Thyroid gland (tissue), 4 donors: ENCODE data around the gene NFE2L2. TPM values are rescaled to one million over a fixed set of nuclear protein-coding genes. Genes with fewer than 3 reads are reported as not detected.
A peak's percentile ranks its signal among the peaks of the same experiment; 100 is the strongest.

Experiments used
- DNase-seq, 2 donors: peaks; one replicate each; pipeline ENCODE4 v3.0.0-alpha.2; 2019
- H3K27ac ChIP-seq, 3 donors: fragments of 200-600 bp; sonication (generic); 1 replicate in 2 of 3; 2 replicates in 1 of 3; pipeline ENCODE4 v1.5.1; 2016 to 2019; ENCODE audit warnings: mild to moderate bottlenecking in 1 of 3, moderate library complexity in 1 of 3
- H3K27me3 ChIP-seq: fragments of 200-600 bp; sonication (generic); one replicate; pipeline ENCODE4 v1.5.1; 2019
- H3K36me3 ChIP-seq, 2 donors: fragments of 200-600 bp; sonication (generic); one replicate each; pipeline ENCODE4 v1.5.1; 2016 to 2019
- H3K4me1 ChIP-seq, 2 donors: fragments of 200-600 bp; sonication (generic); one replicate each; pipeline ENCODE4 v1.5.1; 2017 to 2019
- H3K4me3 ChIP-seq, 3 donors: fragments of 200-600 bp; sonication (generic); replicated peaks in 1 of 3; 1 replicate in 2 of 3; 2 replicates in 1 of 3; pipeline ENCODE4 v1.5.1; 2016; ENCODE audit warnings: mild to moderate bottlenecking in 1 of 3
- H3K9me3 ChIP-seq: fragments of 200-600 bp; sonication (generic); one replicate; pipeline ENCODE4 v1.5.1; 2017
- CTCF ChIP-seq, 6 experiments: fragments of 200-600 bp in 3 of 6; fragments of 450-650 bp in 3 of 6; sonication (generic) in 3 of 6; IDR thresholded peaks; one replicate each; pipeline ENCODE4 v1.5.1; 2016 to 2019; ENCODE audit warnings: antibody characterized with exemption in 6 of 6, mild to moderate bottlenecking in 2 of 6, inconsistent platforms in 1 of 6, moderate library complexity in 1 of 6
- POLR2A ChIP-seq, 2 donors: fragments of 450-650 bp; IDR thresholded peaks; one replicate each; pipeline ENCODE4 v1.6.1; 2017; ENCODE audit warnings: antibody characterized with exemption in 2 of 2, mild to moderate bottlenecking in 2 of 2, moderate library complexity in 1 of 2
- WGBS, 2 donors: methylation state at CpG; one replicate each; pipeline ENCODE4 v1.1.5; 2017; 5-methylcytosine and 5-hydroxymethylcytosine counted together
- intact Hi-C: fragments of 100-400 bp; cut with DNase I; formaldehyde crosslinking; loops from one replicate; pipeline ENCODE4 v1.15.1; 2023
- total RNA-seq, 4 donors: library from RNA; depleted of rRNA; stranded (reverse); fragments of >200 nt; gene quantifications; one replicate each; pipeline ENCODE4 v1.2.3, GENCODE V29; 2016

NFE2L2 gene
- total RNA-seq, 4 donors from 2014 or later, result 139 to 157 (median 144) TPM

GRCh38 chr2:177281400-177282180 is 17.1 kb upstream of the NFE2L2 start:
- H3K36me3 ChIP-seq, result no peaks in the 10 kb centered on the region
- peaks cover 0 to 7% of the 10 kb centered on the region in 2 donors for H3K4me1 ChIP-seq
- intact Hi-C loops, result no loop called here
- WGBS, 2 donors, result 94 to 95% methylated on average over 6 of the region's 6 CpGs
- DNase-seq, result no peak
- TF ChIP-seq CTCF (IDR thresholded peaks at IDR 0.05) (no peak), POLR2A (IDR thresholded peaks at IDR 0.05) (no peak)
- no peak overlapping the region for H3K4me3 ChIP-seq
- H3K9me3 ChIP-seq, result no peaks in the 10 kb centered on the region
- no peaks in the 10 kb centered on the region for H3K27me3 ChIP-seq
- peak overlapping the region in 1 of 3 donors; percentile 17 for H3K27ac ChIP-seq

- TF ChIP-seq POLR2A (IDR thresholded peaks at IDR 0.05) (no peak), CTCF (IDR thresholded peaks at IDR 0.05) (no peak)
- DNase-seq, result no peak
- no peak overlapping the region for H3K4me3 ChIP-seq
- no peaks in the 10 kb centered on the region for H3K36me3 ChIP-seq
- WGBS, 2 donors, result 94 to 100% methylated on average over 2 of the region's 2 CpGs
- no peaks in the 10 kb centered on the region for H3K27me3 ChIP-seq
- intact Hi-C loops, result no loop called here
- peaks cover 7 to 18% of the 10 kb centered on the region in 2 donors for H3K4me1 ChIP-seq
- H3K9me3 ChIP-seq, result no peaks in the 10 kb centered on the region
- no peak overlapping the region for H3K27ac ChIP-seq
Observed at GRCh38 chr2:177279847-177280246, 15.3 kb upstream of the NFE2L2 start.

- H3K4me1 ChIP-seq, result peaks cover 33 to 36% of the 10 kb centered on the region in 2 donors
Observed at GRCh38 chr2:177275743-177276055, 11.2 kb upstream of the NFE2L2 start.

GRCh38 chr2:177275040-177275742 is 10.7 kb upstream of the NFE2L2 start:
- WGBS, 2 donors, result 23 to 29% methylated on average over 5 of the region's 5 CpGs
- Histone ChIP-seq H3K27ac (peak overlapping the region; percentile 68 to 85 (median 71)), H3K36me3 (no peaks in the 10 kb centered on the region), H3K4me1 (peaks cover 33 to 36% of the 10 kb centered on the region in 2 donors), H3K9me3 (no peaks in the 10 kb centered on the region), H3K4me3 (no peak overlapping the region), H3K27me3 (no peaks in the 10 kb centered on the region)
- intact Hi-C loops, result no loop called here
- no peak for TF ChIP-seq CTCF (IDR thresholded peaks at IDR 0.05)
- no peak for DNase-seq

More at GRCh38 chr2:177275743-177276055, 11.2 kb upstream of the NFE2L2 start:
- Histone ChIP-seq H3K4me3 (no peak overlapping the region), H3K27ac (peak overlapping the region; percentile 68 to 85 (median 71)), H3K27me3 (no peaks in the 10 kb centered on the region), H3K9me3 (no peaks in the 10 kb centered on the region), H3K36me3 (no peaks in the 10 kb centered on the region)
- peak in 1 of 2 donors; percentile 24 for DNase-seq
- TF ChIP-seq CTCF (IDR thresholded peaks at IDR 0.05) (no peak), POLR2A (IDR thresholded peaks at IDR 0.05) (no peak)
- WGBS, 2 donors, result 21 to 23% methylated on average over 4 of the region's 4 CpGs
- intact Hi-C loops, result no loop called here

GRCh38 chr2:177273408-177273807 is 8.9 kb upstream of the NFE2L2 start:
- no peaks in the 10 kb centered on the region for H3K36me3 ChIP-seq
- H3K9me3 ChIP-seq, result no peaks in the 10 kb centered on the region
- no peak overlapping the region for H3K4me3 ChIP-seq
- H3K27me3 ChIP-seq, result no peaks in the 10 kb centered on the region
- DNase-seq, result no peak
- H3K4me1 ChIP-seq, result peaks cover 33 to 36% of the 10 kb centered on the region in 2 donors
- intact Hi-C loops, result no loop called here
- 33 to 48% methylated on average over 3 of the region's 3 CpGs for WGBS, 2 donors
- H3K27ac ChIP-seq, result peak overlapping the region; percentile 8 to 71 (median 58)
- no peak for TF ChIP-seq POLR2A (IDR thresholded peaks at IDR 0.05)
- TF ChIP-seq CTCF (IDR thresholded peaks at IDR 0.05), result no peak
